ENCODE measurements around the gene SF3A1. TPM values are rescaled to one million over a fixed set of nuclear protein-coding genes. Genes with fewer than 3 reads are reported as not detected.
"Not testable (repeated sequence)": the region's sequence is repeated elsewhere in the genome, so short reads cannot be mapped to it uniquely, and the experiment has no call there.

SF3A1 gene
- total RNA-seq (100 to 1,000 TPM; 317 to 372 TPM), total RNA-seq (108 to 141 reads per million in 2 donors)

GRCh38 chr22:30356449-30357235 lies at the start of gene SF3A1, which contains the start of gene CCDC157:
Gene SF3A1, minus strand, starts transcription at chr22:30356894. Its CDS starts 102 bp downstream, at chr22:30356792.
Gene CCDC157, plus strand, starts transcription at chr22:30357007. Its CDS starts 8,994 bp downstream, at chr22:30366001.
- DNase-seq = peak; percentile 79 to 82 (median 80)
- no peaks in the 10 kb centered on the region for H3K9me3 ChIP-seq (ENCODE audit: control insufficient read depth, low read length, poor library complexity, severe bottlenecking)
- Mint-ChIP-seq H3K4me3 (peak within 1 kb of the TSS; percentile 95), H3K36me3 (ENCODE audit: low read depth) (peaks cover 6% of the 10 kb centered on the region), H3K27ac (peak within 1 kb of the TSS; percentile 95), H3K4me1 (peaks cover 35% of the 10 kb centered on the region), H3K27me3 (no peaks in the 10 kb centered on the region)
- peak; percentile 89 for ATAC-seq

- Mint-ChIP-seq H3K27me3 (no peaks in the 10 kb centered on the region), H3K36me3 (ENCODE audit: low read depth) (no peaks in the 10 kb centered on the region), H3K4me1 (peaks cover 10% of the 10 kb centered on the region), H3K27ac (peak overlapping the region; percentile 24), H3K4me3 (no peak overlapping the region)
- DNase-seq (no peak), ATAC-seq (no peak)
- H3K9me3 ChIP-seq (ENCODE audit: control insufficient read depth, low read length, poor library complexity, severe bottlenecking) = no peaks in the 10 kb centered on the region
Observed at GRCh38 chr22:30406400-30406799, 49.7 kb upstream of the SF3A1 start.

GRCh38 chr22:30405731-30406130 lies 49.0 kb upstream of the SF3A1 start:
- no peak overlapping the region for H3K4me3 Mint-ChIP-seq
- no peaks in the 10 kb centered on the region for H3K27me3 Mint-ChIP-seq
- ATAC-seq (no peak), DNase-seq (no peak)
- no peak overlapping the region for H3K27ac Mint-ChIP-seq
- H3K9me3 ChIP-seq (ENCODE audit: control insufficient read depth, low read length, poor library complexity, severe bottlenecking) = no peaks in the 10 kb centered on the region
- no peaks in the 10 kb centered on the region for H3K36me3 Mint-ChIP-seq (ENCODE audit: low read depth)
- H3K4me1 Mint-ChIP-seq = peaks cover 9% of the 10 kb centered on the region

GRCh38 chr22:30404307-30404706 lies 47.6 kb upstream of the SF3A1 start:
- peak overlapping the region; percentile 27 for H3K27ac Mint-ChIP-seq
- DNase-seq (no peak), ATAC-seq (no peak)
- H3K27me3 Mint-ChIP-seq = no peaks in the 10 kb centered on the region
- no peak overlapping the region for H3K4me3 Mint-ChIP-seq
- H3K36me3 Mint-ChIP-seq (ENCODE audit: low read depth) = no peaks in the 10 kb centered on the region
- peaks cover 7% of the 10 kb centered on the region for H3K4me1 Mint-ChIP-seq
- no peaks in the 10 kb centered on the region for H3K9me3 ChIP-seq (ENCODE audit: control insufficient read depth, low read length, poor library complexity, severe bottlenecking)

- H3K4me1 Mint-ChIP-seq = peaks cover 20% of the 10 kb centered on the region
- H3K4me3 Mint-ChIP-seq; DNase-seq; H3K9me3 ChIP-seq (ENCODE audit: control insufficient read depth, low read length, poor library complexity, severe bottlenecking); ATAC-seq; H3K27ac Mint-ChIP-seq; H3K27me3 Mint-ChIP-seq; H3K36me3 Mint-ChIP-seq (ENCODE audit: low read depth): not testable (repeated sequence)
Observed at GRCh38 chr22:30402766-30403104, 46.0 kb upstream of the SF3A1 start.

GRCh38 chr22:30402028-30402765 lies 45.5 kb upstream of the SF3A1 start:
- Mint-ChIP-seq H3K36me3 (ENCODE audit: low read depth) (no peaks in the 10 kb centered on the region), H3K4me1 (peaks cover 23% of the 10 kb centered on the region), H3K27me3 (no peaks in the 10 kb centered on the region), H3K4me3 (no peak overlapping the region), H3K27ac (no peak overlapping the region)
- H3K9me3 ChIP-seq (ENCODE audit: control insufficient read depth, low read length, poor library complexity, severe bottlenecking) = no peaks in the 10 kb centered on the region
- DNase-seq (no peak), ATAC-seq (no peak)

- H3K4me3 Mint-ChIP-seq; DNase-seq; H3K27ac Mint-ChIP-seq; H3K9me3 ChIP-seq (ENCODE audit: control insufficient read depth, low read length, poor library complexity, severe bottlenecking); H3K36me3 Mint-ChIP-seq (ENCODE audit: low read depth); H3K27me3 Mint-ChIP-seq; ATAC-seq: not testable (repeated sequence)
- H3K4me1 Mint-ChIP-seq = peaks cover 32% of the 10 kb centered on the region
Observed at GRCh38 chr22:30401024-30401423, 44.3 kb upstream of the SF3A1 start.

- no peaks in the 10 kb centered on the region for H3K9me3 ChIP-seq (ENCODE audit: control insufficient read depth, low read length, poor library complexity, severe bottlenecking)
- H3K27me3 Mint-ChIP-seq = no peaks in the 10 kb centered on the region
- H3K4me1 Mint-ChIP-seq = peaks cover 33% of the 10 kb centered on the region
- H3K36me3 Mint-ChIP-seq (ENCODE audit: low read depth) = no peaks in the 10 kb centered on the region
- no peak overlapping the region for H3K27ac Mint-ChIP-seq
- no peak for DNase-seq
- ATAC-seq = no peak
- no peak overlapping the region for H3K4me3 Mint-ChIP-seq
Observed at GRCh38 chr22:30400159-30400558, 43.5 kb upstream of the SF3A1 start.

GRCh38 chr22:30399718-30400117 lies 43.0 kb upstream of the SF3A1 start:
- Mint-ChIP-seq H3K36me3 (ENCODE audit: low read depth) (no peaks in the 10 kb centered on the region), H3K27ac (peak overlapping the region; percentile 77), H3K4me3 (no peak overlapping the region), H3K4me1 (peaks cover 30% of the 10 kb centered on the region), H3K27me3 (no peaks in the 10 kb centered on the region)
- DNase-seq (no peak), ATAC-seq (no peak)
- no peaks in the 10 kb centered on the region for H3K9me3 ChIP-seq (ENCODE audit: control insufficient read depth, low read length, poor library complexity, severe bottlenecking)

- H3K4me1 Mint-ChIP-seq = peaks cover 30% of the 10 kb centered on the region
- H3K4me3 Mint-ChIP-seq = peak overlapping the region; percentile 63
- ATAC-seq (no peak), DNase-seq (no peak)
- H3K27me3 Mint-ChIP-seq = no peaks in the 10 kb centered on the region
- H3K36me3 Mint-ChIP-seq (ENCODE audit: low read depth) = no peaks in the 10 kb centered on the region
- no peaks in the 10 kb centered on the region for H3K9me3 ChIP-seq (ENCODE audit: control insufficient read depth, low read length, poor library complexity, severe bottlenecking)
- peak overlapping the region; percentile 77 for H3K27ac Mint-ChIP-seq
Observed at GRCh38 chr22:30398685-30399680, 42.3 kb upstream of the SF3A1 start.

GRCh38 chr22:30397656-30398635 lies 41.3 kb upstream of the SF3A1 start:
- Mint-ChIP-seq H3K4me1 (peaks cover 33% of the 10 kb centered on the region), H3K27ac (peak overlapping the region; percentile 77), H3K27me3 (no peaks in the 10 kb centered on the region), H3K36me3 (ENCODE audit: low read depth) (no peaks in the 10 kb centered on the region), H3K4me3 (peak overlapping the region; percentile 87)
- no peaks in the 10 kb centered on the region for H3K9me3 ChIP-seq (ENCODE audit: control insufficient read depth, low read length, poor library complexity, severe bottlenecking)
- DNase-seq = no peak
- peak; percentile 2 for ATAC-seq

Data from T-helper 17 cell (primary cell).